ENCODE measurements around the gene CTNNA2. TPM values are rescaled to one million over a fixed set of nuclear protein-coding genes. Genes with fewer than 3 reads are reported as not detected.

CTNNA2 gene
- total and polyA plus RNA-seq, 9 of the 15 experiments (the other 6 are each of a cell fraction or from before 2014, with no cell fraction given): 0.03 to 0.40 (median 0.15) TPM

DNA sequence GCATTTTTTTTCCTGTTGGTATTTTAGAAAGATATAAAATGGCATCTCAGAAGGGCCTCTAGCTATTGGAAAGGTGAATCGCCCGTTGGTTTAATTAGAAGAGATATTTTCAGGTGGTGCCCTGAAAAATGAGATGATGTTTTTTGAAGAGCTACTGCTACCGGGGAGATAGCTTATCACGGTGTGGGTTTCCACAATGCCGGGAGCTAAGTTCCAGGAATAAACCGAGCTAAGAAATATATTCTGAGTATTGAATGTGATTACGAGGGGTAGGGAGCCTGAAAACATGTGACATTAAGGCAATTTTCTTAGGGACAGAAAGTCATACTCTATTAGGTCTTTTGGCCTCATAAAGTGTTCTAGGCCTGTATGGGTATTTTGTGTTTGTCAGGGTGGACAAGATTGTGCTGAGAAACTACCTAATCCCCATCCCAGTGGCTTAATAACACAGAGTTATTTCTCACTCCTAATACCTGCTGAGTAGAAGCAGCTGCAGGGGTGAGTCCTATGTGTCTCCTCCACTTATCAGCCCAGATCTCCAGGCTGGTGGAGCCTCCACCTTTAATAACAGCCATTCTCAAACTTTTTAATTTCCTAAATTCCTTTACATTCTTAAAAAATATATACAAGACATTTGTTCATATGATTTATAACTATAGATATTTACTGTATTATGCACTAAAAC lies 641.5 kb downstream of the CTNNA2 start (continued):
- TF ChIP-seq ELF4 (CRISPR knock-in tag; IDR thresholded peaks at IDR 0.05): no peak
- TF ChIP-seq GTF2A2 (tag; IDR thresholded peaks at IDR 0.05): no peak
- no peak for TF ChIP-seq ILK (tag; IDR thresholded peaks at IDR 0.05; ENCODE audit: borderline replicate concordance, low read depth)
- TF ChIP-seq RB1 (IDR thresholded peaks at IDR 0.05; ENCODE audit: low read depth): no peak
- TF ChIP-seq KAT7 (CRISPR knock-in tag; IDR thresholded peaks at IDR 0.05; ENCODE audit: borderline replicate concordance): no peak
- TF ChIP-seq EZH2 (IDR thresholded peaks at IDR 0.05; ENCODE audit: borderline replicate concordance, low read depth, low read length): no peak
- TF ChIP-seq, protein P1, sequence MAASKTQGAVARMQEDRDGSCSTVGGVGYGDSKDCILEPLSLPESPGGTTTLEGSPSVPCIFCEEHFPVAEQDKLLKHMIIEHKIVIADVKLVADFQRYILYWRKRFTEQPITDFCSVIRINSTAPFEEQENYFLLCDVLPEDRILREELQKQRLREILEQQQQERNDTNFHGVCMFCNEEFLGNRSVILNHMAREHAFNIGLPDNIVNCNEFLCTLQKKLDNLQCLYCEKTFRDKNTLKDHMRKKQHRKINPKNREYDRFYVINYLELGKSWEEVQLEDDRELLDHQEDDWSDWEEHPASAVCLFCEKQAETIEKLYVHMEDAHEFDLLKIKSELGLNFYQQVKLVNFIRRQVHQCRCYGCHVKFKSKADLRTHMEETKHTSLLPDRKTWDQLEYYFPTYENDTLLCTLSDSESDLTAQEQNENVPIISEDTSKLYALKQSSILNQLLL (CRISPR knock-in tag; IDR thresholded peaks at IDR 0.05; ENCODE audit: borderline replicate concordance): no peak
- no peak for TF ChIP-seq ZNF780A (CRISPR knock-in tag; IDR thresholded peaks at IDR 0.05)
- no peak for TF ChIP-seq HDAC8 (tag; IDR thresholded peaks at IDR 0.05)
- no peak for TF ChIP-seq FOSL1 (tag; conservative IDR thresholded peaks at IDR 0.05)
- TF ChIP-seq CHCHD3 (CRISPR knock-in tag; IDR thresholded peaks at IDR 0.05): no peak
- TF ChIP-seq POLR2B (IDR thresholded peaks at IDR 0.05; ENCODE audit: low read depth, partially characterized antibody): no peak
- no peak for TF ChIP-seq SAFB (IDR thresholded peaks at IDR 0.05; ENCODE audit: borderline replicate concordance, low read depth, low read length)
- TF ChIP-seq, protein P2, sequence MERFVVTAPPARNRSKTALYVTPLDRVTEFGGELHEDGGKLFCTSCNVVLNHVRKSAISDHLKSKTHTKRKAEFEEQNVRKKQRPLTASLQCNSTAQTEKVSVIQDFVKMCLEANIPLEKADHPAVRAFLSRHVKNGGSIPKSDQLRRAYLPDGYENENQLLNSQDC (CRISPR knock-in tag; IDR thresholded peaks at IDR 0.05): no peak
- TF ChIP-seq ZNF431 (CRISPR knock-in tag; IDR thresholded peaks at IDR 0.05): no peak

Data from K562 (cell line).